RPMI8226 (cell line): ENCODE data around the gene TENM3.

Experiments used
- DNase-seq: peaks from one replicate; pipeline ENCODE4 v3.0.0-alpha.2; 2015

The TENM3 gene

GRCh38 chr4:182754895-182755294, 511.7 kb downstream of the TENM3 start:
- DNase-seq: no peak

- no peak for DNase-seq
These were observed 513.0 kb downstream of the TENM3 start for GRCh38 chr4:182756161-182756690.

GRCh38 chr4:182758273-182758672, 515.1 kb downstream of the TENM3 start:
- DNase-seq: no peak

- no peak for DNase-seq
These were observed 517.4 kb downstream of the TENM3 start for GRCh38 chr4:182760551-182761043.

- no peak for DNase-seq
These were observed 520.9 kb downstream of the TENM3 start for GRCh38 chr4:182764137-182764536.

GRCh38 chr4:182764642-182765041, 521.4 kb downstream of the TENM3 start:
- DNase-seq: no peak

GRCh38 chr4:182765987-182766856, 523.0 kb downstream of the TENM3 start:
- no peak for DNase-seq

DNA sequence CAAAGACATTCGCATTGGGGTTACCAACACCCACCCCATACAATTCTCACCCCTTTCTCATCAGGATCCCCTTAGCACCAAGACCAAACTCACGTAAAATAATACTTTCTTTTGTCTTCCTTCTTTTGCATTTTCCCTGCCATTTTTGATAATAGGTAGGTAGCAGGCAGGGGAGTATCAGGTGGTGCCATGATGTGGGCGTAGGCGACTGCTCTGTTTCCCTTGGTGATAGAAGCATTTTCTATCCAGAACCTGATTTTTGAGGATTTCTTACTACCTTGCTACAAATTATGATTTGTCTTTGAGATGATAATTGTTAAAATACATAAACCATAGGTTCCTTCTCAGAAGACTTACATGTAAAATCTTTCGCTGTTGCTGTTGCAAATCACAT, 523.7 kb downstream of the TENM3 start:
- no peak for DNase-seq

- no peak for DNase-seq
These were observed 525.6 kb downstream of the TENM3 start for GRCh38 chr4:182768838-182769237.

DNA sequence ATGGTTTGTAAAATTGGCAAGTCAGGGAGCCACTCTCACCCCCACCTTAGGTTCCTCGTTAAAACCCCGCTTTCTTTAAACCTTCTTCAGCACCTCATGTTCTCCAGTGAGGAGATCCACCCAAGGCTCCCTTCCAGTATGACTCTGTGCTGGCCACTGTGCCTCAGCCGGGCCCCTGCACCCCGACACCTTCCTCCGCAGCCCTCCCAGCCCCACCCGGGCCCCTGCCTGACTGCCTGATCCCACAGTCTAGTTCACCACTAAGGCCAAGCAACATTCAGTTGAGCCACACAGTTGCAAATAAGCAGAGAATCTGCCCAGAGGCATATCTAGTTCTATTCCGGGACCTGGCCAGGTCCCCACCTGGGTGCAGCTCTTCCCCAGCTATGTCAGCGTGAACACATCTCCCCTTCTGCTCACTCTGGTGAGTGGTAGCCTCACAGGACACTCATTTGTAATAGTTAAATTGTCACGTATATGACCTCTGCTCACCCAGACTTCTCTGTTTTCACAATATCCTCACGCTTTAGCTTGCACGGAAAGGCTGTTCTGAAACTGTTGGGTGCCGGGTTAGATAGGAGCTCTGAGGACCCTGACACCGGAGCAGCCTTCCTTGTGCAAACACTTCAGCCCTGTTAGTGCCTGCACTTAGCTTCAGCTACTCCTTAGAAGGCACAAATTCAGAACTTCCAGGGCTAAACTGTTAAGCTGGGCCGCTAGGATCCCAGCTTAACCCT, 527.2 kb downstream of the TENM3 start:
- no peak for DNase-seq

DNA sequence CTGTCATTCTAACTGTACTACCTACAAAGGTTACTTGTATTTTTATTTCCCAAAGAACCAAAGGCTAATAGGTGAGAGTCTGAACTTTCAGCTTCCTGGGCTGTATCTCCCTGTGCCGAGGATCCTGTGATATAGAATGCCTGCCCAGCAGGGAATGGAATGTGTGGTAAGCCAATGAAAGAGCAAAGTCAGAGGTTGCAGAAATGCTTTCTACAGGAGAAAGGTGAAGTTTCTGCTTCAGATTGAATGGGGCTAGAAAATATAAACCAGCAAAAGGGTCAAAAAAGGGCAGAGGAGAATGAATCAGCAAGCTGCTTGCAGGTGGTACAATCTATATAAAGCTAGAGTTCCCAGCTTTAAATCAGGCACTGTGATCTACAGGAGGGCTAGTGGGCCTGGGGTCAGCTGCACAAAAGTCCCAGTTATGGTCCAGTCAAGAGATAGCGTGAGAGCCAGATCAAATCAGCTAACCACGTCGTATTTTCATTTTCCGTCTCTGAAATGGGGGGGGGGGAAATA, 527.9 kb downstream of the TENM3 start:
- no peak for DNase-seq

DNA sequence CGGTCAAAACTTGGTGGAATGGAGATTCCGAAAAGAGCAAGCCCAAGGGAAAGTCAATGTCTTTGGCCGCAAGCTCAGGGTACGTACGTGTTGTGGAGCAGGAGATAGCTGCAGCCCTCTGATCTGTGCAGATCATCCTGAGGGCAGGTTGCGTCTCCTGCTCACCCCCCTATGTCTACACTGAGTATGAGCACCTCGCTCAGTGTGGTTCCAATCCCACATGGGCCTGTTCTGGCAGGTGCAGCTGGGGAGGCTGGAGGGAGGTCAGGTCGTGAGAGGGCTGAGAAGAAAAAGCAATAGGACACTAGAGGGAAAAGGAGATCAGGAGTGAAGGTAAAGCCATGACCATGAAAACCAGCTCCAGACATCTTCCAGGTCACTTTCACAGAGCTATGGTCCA, 531.9 kb downstream of the TENM3 start:
- DNase-seq: no peak

DNA sequence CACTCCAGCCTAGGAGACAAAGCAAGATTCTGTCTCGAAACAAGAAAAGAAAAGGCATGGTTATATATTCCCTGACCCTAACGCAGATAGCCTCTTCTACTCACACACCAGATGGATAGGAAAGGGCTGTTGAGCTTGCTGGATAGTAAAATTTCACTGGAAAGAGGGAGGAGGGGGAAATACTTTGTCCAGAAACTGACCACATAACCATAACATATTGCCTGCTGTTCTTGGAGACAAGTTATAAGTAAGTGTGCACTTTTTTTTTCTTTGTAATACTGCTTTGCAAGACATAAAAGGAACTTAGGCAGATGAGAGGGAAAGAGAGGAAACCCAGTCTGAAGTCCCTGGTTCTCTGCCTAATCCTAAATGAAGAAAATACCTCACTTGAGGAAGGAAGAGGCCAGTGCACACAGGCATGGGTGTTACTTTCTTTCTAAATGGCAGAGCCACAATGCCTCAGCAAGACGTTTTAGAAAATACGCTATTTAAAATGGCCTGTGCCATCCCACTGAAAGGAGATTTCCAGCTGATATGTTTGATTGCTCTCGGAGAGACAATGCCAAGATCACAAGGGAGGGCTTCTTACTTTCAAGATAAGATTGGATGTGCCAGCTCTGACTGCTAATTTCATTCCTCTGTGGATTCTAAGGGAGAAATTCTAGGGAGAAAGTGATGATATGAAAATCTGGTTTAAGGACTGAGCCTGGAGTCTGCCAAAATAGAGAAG, 533.3 kb downstream of the TENM3 start:
- no peak for DNase-seq

GRCh38 chr4:182778222-182778982, 535.2 kb downstream of the TENM3 start:
- no peak for DNase-seq

GRCh38 chr4:182786991-182787390, 543.8 kb downstream of the TENM3 start:
- no peak for DNase-seq

GRCh38 chr4:182788201-182788600, 545.0 kb downstream of the TENM3 start:
- no peak for DNase-seq

DNA sequence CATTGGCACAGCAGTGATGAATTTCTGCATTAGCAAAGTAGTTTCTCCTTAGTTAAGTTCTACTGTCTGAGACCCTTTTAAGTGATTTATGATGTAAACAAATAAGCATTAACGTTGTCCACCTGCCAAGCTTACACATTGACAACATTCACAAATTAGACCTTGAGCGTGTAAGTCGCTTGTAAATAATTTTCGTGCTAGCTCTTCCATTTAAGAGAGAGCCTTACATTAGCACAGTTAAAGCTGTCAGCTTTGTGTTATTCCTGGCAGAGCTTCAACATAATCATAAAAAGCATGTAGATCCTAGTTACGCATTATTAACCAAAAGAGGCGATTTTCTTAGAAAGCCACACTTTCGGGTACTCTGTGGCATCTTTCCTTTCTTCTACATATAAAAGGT, 546.3 kb downstream of the TENM3 start:
- no peak for DNase-seq

DNA sequence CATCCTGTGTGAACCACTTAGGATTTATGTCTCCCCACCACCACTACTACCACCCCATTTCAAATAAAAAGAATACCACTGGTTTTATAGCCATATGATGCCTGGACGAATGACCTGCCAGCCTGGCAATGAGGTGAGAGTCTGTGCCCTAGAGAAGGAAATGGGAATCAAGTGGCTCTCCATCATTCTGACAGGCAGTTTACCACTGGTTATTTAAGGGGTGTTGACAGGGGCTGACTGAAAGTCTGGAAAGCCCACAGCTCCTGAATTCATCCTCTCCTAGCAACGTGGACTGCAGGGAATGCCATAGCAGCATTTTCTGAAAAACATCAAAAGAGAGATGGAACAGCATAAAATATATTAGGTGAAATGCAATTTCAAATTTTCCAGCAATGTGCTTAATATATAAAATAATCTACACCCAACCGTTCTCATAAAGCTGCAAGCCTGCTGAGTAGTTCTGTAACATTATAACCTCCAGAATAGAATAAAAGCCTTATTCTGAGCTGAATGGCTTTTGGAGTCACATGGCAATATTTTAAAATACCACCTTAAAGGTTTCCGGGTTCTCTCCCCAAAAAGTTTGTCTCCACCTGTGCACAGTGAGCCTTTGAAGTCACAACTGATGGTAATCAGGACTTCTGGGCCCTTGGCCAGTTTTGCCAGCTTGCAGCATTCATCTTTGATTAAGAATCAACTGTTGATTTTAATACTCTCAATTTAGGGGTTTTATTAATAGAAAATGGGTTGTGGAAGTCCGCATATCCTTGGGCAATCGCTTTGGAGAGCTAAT, 552.4 kb downstream of the TENM3 start:
- DNase-seq: no peak

DNA sequence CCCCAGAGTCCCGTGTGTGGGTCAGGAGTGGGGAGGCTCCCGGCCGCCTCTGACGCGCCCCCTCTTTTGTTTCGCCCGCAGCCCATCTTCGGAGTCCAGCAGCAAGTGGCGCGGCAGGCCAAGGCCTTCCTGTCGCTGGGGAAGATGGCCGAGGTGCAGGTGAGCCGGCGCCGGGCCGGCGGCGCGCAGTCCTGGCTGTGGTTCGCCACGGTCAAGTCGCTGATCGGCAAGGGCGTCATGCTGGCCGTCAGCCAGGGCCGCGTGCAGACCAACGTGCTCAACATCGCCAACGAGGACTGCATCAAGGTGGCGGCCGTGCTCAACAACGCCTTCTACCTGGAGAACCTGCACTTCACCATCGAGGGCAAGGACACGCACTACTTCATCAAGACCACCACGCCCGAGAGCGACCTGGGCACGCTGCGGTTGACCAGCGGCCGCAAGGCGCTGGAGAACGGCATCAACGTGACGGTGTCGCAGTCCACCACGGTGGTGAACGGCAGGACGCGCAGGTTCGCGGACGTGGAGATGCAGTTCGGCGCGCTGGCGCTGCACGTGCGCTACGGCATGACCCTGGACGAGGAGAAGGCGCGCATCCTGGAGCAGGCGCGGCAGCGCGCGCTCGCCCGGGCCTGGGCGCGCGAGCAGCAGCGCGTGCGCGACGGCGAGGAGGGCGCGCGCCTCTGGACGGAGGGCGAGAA, 556.5 kb downstream of the TENM3 start:
- no peak for DNase-seq

- no peak for DNase-seq
These were observed 557.0 kb downstream of the TENM3 start for GRCh38 chr4:182800216-182800515.

GRCh38 chr4:182801636-182802035, 558.4 kb downstream of the TENM3 start:
- DNase-seq: no peak
